DMS53 treated with DMSO at 0.1 percent for 48 hours (cell line): ENCODE measurements around the gene BRMS1.
"Not testable (repeated sequence)": the region's sequence is repeated elsewhere in the genome, so short reads cannot be mapped to it uniquely, and the experiment has no call there.

Experiments
- DNase-seq: peaks from one replicate; lab custom pipeline; 2025; ENCODE audit not compliant: unreplicated experiment; lab: John Stamatoyannopoulos, UW

Gene BRMS1

DNA sequence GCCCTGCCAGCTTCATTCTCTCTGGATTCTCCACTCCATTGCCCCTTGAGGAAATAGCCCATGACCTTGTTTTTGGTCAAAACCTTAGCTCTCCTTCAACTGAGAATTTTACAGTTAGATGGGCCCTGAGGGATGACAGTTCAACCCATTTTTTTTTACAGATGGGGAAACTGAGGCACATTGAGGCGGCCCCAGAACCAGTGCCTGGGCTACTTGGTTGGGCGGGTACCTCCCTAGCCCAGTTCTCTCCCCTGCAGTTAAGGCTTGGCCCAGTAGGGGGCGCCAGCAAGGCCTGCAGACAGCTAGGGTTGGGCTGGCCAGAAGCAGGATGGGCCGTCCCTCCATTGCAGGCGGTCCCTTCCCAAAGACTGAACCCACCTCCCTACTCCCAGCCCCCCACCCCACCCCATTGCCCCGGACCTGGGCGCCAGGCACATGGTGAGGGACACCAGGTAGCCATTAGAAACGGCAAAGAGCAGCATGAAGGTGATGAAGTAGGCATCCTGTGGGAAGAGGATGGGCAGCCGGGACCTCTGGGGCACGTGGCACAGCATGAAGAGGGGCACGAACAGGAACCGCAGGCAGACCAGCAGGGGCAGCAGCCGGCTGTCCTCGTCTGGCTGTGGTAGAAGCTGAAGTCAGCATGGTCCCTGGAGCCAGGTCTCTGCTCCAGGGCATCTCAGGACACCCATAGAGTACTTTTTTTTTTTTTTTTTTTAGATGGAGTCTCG, 19.1 kb upstream of the BRMS1 start:
- DNase-seq: no peak

- DNase-seq: no peak
These were observed 18.3 kb upstream of the BRMS1 start for GRCh38 chr11:66363187-66363601.

GRCh38 chr11:66362481-66363147, 17.7 kb upstream of the BRMS1 start:
- DNase-seq: no peak

DNA sequence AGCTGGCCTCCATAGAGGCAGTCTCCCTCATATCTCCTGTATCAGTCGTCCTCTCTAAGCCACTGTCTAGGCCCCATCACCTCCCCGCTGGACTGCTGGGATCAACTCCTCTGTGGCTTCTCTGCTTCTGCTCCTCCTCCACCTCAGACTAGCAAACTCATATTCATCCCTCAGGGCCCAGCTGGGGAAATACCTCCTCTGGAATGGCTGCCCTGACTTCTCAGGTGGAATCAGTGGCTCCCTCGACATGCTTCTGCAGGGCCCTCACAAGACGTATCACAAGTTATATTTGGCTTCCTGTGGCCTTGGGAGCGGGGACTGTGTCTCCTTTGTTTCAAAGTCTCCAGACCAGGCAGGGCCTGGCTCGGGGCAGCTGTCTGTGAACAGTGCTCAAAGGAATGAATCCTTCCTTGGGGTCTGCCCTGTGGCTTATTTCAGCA, 16.6 kb upstream of the BRMS1 start:
- DNase-seq: no peak

GRCh38 chr11:66360406-66361073, 15.6 kb upstream of the BRMS1 start:
- DNase-seq: no peak

GRCh38 chr11:66359662-66360087, 14.8 kb upstream of the BRMS1 start:
- DNase-seq: no peak

GRCh38 chr11:66350560-66351235, 5.8 kb upstream of the BRMS1 start:
- DNase-seq: not testable (repeated sequence)

- no peak for DNase-seq
These were observed 4.1 kb upstream of the BRMS1 start for GRCh38 chr11:66349084-66349386.

GRCh38 chr11:66347425-66348276, 2.7 kb upstream of the BRMS1 start, which contains the start of gene B4GAT1:
TSS of gene B4GAT1 (minus strand) at chr11:66347629. CDS start at chr11:66347545, 84 bp downstream.
- DNase-seq: peak; percentile 84

DNA sequence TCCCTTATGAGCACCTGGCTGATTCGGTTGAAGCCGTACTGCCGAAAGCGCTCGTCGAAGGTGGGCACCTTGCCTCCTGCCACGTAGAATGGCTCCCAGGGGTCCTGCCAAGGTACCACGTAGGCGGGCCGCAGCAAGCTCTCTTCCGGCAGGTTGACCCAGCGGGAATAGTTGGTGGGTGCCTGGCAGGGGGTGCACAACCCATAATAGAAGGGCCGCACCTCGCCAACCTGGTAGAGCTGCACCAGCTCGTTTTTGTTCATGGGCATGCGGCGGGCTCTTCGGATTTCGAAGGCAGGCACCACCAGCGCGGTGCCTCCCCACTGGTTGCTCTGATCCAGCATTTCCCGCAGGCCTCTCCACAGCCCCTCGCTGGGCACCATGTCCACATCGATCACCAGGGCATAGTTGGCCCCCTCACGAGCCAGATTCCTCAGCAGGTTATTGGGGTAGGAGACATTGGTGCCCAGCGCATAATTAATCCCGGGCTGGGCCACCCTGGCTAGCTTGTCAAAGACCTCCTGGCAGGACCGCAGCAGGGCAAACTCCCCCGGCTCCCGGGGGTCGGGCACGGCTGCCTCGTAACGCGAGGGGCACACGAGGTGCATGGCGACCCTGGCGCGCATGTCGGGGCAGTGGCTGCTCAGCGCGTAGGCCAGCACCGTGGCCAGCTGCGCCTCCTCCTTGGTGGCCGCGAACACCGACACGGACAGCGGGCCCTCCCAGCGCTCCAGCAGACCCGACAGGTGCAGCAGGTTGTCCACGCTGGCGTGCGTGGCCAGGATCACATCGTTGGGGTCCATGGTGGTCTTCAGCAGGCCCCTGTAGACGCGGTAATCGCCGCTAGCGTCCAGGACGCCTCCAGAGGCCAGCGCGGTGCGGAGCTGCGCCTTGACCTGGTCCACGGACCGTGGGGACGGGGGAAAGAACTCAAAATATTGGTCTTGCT, 1.8 kb upstream of the BRMS1 start:
- no peak for DNase-seq

- DNase-seq: no peak
These were observed 379 bp upstream of the BRMS1 start for GRCh38 chr11:66345316-66345649.

- DNase-seq: no peak
These were observed 1.7 kb downstream of the BRMS1 start for GRCh38 chr11:66343176-66343575.

DNA sequence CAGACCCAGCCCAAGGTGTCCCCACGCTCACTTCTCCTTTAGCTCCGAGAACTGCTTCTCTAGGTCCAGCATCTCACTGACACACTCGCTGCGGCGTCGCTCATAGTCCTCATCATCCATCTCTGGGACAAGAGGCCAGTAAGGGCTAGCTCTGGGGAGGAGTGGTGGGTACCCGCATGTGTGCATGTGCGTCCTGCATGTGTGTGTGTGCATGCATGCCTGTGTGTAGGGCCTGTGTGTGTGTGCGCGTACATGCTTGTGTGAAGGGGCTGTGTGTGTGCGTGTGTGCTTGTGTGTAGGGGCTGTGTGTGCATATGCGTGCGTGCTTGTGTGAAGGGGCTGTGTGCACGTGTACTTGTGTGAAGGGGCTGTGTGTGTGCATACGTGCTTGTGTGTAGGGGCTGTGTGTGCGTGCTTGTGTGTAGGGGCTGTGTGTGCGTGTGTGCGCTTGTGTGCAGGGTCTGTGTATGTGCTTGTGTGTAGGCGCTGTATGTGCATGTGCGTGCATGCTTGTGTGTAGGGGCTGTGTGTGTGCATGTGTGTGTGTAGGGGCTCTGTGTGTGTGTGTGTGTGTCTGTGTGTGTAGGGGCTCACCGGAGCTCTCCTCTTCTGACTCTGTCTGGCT, 3.3 kb downstream of the BRMS1 start:
- DNase-seq: no peak

DNA sequence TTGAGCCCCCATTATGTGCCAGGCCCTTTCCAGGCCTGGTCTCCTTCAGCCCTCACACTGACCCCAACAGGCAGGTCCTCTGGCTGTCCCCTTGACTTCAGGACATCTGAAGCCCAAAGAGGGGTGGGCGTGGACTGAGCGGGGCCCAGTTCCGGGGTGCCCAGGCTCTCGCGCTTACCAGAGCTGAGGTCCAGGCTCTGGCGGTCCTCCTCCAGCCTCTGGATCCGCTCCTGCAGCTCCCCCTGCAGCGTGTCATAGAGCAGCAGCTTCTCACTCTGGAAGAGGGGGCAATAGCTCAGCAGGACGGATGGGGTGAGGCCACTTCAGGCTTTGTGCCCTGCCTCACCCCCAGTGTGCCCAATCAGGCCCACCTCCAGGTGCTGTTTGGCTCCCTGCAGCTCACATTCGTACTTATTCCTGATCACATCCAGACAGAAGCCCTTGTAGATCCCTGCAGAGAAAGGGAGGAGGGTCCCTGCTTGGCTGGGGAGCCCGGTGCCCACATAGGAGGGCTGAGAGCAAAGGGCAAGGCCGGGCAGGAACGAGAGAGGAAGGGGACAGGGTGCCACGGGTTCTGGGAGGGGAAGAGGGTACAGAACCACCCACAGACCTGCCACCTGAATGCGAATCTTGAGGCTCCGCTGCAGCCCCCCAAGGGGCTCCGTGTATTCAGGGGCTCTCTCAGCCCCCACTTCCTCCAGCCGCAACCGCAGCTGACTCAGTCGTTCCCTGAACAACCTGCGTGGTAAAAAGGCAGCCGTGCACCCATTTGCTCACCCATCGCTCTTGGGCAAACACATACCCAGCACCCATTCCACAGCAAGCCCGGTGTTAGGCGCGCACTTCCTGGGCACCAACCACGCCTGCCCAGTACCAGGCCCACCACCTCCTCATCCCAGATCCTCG, 4.1 kb downstream of the BRMS1 start:
- DNase-seq: no peak

- DNase-seq: no peak
These were observed 5.0 kb downstream of the BRMS1 start for GRCh38 chr11:66339686-66340483.

DNA sequence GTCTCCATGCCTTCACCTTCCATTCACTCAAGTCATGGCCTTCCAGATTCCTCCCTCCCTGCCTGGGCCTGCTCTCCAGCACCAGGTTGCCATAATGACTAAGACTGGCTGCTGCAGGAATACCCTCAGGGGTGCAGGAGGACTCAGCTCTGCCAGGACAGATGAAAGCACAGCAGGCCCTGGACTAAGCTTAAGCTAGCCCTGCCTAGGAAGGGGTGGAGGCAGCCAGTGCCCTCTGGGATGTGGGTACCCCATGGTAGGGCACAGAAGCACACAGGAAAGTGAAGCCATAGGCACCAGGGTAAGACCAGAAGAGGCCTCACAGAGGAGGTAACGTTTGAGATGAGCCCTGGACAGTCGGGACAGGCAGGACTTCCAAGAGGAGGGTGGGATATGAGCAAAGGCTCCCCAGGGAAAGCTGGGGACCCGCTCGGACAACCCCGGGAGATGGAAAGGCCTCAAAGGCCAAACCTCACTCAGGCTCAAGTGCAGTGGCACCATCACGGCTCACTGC, 5.7 kb downstream of the BRMS1 start:
- no peak for DNase-seq
